Muscle of back (tissue), 11 donors: Measurements from ENCODE around the gene P4HA3. TPM values are rescaled to one million over a fixed set of nuclear protein-coding genes. Genes with fewer than 3 reads are reported as not detected.

Experiments used
- DNase-seq, 3 donors: peaks; one replicate each; pipeline versions ENCODE4 v3.0.0 to v3.0.0-alpha.2; 2013
- polyA plus RNA-seq, 10 donors: library from polyadenylated mRNA; unstranded; fragments of 120-200 nt; gene quantifications; one replicate each; pipeline ENCODE4 v1.2.1, GENCODE V29; 2013; ENCODE audit not compliant: insufficient read length in 10 of 10

P4HA3 gene
- polyA plus RNA-seq, 10 donors: 0.88 to 4.1 (median 2.4) TPM

GRCh38 chr11:74318241-74318932, 6.9 kb upstream of the P4HA3 start:
- DNase-seq: peak in 1 of 3 donors; percentile 20

GRCh38 chr11:74316772-74317505, 5.5 kb upstream of the P4HA3 start:
- DNase-seq: no peak

GRCh38 chr11:74312326-74312725, 886 bp upstream of the P4HA3 start:
- DNase-seq: no peak

- DNase-seq: no peak
These were observed 583 bp downstream of the P4HA3 start for GRCh38 chr11:74310857-74311256.

GRCh38 chr11:74307434-74307833, 4.0 kb downstream of the P4HA3 start:
- peak; percentile 37 to 52 (median 42) for DNase-seq

GRCh38 chr11:74306435-74307175, 4.8 kb downstream of the P4HA3 start:
- peak in 1 of 3 donors; percentile 14 for DNase-seq

GRCh38 chr11:74299015-74299414, 12.4 kb downstream of the P4HA3 start:
- DNase-seq: peak in 1 of 3 donors; percentile 20

- no peak for DNase-seq
These were observed 14.0 kb downstream of the P4HA3 start for GRCh38 chr11:74297484-74297883.

- no peak for DNase-seq
These were observed 22.5 kb downstream of the P4HA3 start for GRCh38 chr11:74288911-74289310.

- peak in 1 of 3 donors; percentile 88 for DNase-seq
These were observed 23.3 kb downstream of the P4HA3 start for GRCh38 chr11:74288161-74288560.

- no peak for DNase-seq
These were observed 27.0 kb downstream of the P4HA3 start for GRCh38 chr11:74284466-74284865.

GRCh38 chr11:74283580-74284180, 27.8 kb downstream of the P4HA3 start:
- DNase-seq: no peak

- peak in 1 of 3 donors; percentile 36 for DNase-seq
These were observed 28.5 kb downstream of the P4HA3 start for GRCh38 chr11:74282914-74283371.

- DNase-seq: no peak
These were observed 29.0 kb downstream of the P4HA3 start for GRCh38 chr11:74282421-74282820.

- DNase-seq: no peak
These were observed 30.9 kb downstream of the P4HA3 start for GRCh38 chr11:74280494-74280893.

- no peak for DNase-seq
These were observed 32.2 kb downstream of the P4HA3 start for GRCh38 chr11:74279256-74279655.

- peak; percentile 64 to 99 (median 69) for DNase-seq
These were observed 32.7 kb downstream of the P4HA3 start for GRCh38 chr11:74278721-74279161.

GRCh38 chr11:74278103-74278502, 33.3 kb downstream of the P4HA3 start:
- no peak for DNase-seq

- DNase-seq: peak in 1 of 3 donors; percentile 30
These were observed 34.9 kb downstream of the P4HA3 start for GRCh38 chr11:74276581-74276980.

- DNase-seq: no peak
These were observed 39.2 kb downstream of the P4HA3 start for GRCh38 chr11:74272276-74272675.

- DNase-seq: peak in 1 of 3 donors; percentile 25
These were observed 42.2 kb downstream of the P4HA3 start for GRCh38 chr11:74269161-74269811.
